Measurements from ENCODE around the gene MARCHF10. TPM values are rescaled to one million over a fixed set of nuclear protein-coding genes. Genes with fewer than 3 reads are reported as not detected.

The MARCHF10 gene, protein sequence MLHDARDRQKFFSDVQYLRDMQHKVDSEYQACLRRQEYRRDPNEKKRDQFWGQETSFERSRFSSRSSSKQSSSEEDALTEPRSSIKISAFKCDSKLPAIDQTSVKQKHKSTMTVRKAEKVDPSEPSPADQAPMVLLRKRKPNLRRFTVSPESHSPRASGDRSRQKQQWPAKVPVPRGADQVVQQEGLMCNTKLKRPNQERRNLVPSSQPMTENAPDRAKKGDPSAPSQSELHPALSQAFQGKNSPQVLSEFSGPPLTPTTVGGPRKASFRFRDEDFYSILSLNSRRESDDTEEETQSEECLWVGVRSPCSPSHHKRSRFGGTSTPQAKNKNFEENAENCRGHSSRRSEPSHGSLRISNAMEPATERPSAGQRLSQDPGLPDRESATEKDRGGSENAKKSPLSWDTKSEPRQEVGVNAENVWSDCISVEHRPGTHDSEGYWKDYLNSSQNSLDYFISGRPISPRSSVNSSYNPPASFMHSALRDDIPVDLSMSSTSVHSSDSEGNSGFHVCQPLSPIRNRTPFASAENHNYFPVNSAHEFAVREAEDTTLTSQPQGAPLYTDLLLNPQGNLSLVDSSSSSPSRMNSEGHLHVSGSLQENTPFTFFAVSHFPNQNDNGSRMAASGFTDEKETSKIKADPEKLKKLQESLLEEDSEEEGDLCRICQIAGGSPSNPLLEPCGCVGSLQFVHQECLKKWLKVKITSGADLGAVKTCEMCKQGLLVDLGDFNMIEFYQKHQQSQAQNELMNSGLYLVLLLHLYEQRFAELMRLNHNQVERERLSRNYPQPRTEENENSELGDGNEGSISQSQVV
- total RNA-seq = under 0.01 TPM in 1 of 2 replicates, not detected in the other

DNA sequence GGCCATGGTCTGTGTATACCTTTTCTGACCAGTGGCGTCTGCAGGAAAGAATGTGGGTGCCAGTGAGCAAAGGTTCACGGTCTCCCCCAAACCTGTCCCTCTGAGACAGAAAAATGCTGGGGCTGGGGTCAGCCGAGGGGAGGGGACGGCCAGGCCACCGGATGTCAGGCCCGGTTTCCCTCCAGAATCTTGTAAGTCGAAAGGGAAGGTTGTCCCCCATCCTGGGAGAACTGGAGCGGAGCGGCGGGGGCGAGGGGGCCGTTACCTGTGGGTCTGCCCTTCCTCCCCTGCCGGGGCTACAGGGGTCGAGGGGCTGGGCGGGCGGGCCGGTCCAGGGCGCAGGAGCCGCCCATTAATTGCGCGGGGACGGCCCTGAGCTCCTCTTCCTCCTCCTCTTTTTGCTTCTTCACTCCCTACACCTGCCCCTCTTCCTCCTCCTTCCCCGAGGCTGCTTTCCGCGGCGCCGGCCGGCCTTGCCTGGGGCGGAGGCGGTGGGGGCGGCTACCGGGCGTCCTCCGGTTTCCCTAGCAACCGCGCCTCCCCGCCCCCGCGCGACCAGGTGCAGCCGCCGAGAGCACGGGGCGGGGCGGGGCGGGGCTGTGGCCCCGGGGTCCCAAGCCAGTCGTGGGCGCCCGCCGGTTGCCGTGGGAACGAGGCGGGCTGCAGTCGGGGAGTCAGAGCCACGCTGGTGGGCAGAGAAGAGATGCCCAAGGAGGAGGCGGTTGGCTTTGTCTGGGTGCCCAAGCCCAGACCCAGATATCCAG is at the start of gene MARCHF10:
Gene MARCHF10 (minus strand): TSS at position 503 of the 764 bp plus-strand sequence. CDS start 6,579 bp downstream, outside the sequence.

Other genes with a start within 250 kb of the MARCHF10 start
- gene MRC2, start 180.6 kb downstream of the MARCHF10 start, total RNA-seq = 210 and 386 TPM in 2 replicates
- 24.0 and 33.7 TPM in 2 replicates for gene TANC2, start 157.9 kb upstream of the MARCHF10 start, total RNA-seq

All from bronchial smooth muscle cell (primary cell).